NK-92 (cell line): ENCODE measurements around the gene RTN3.
"Not testable (repeated sequence)": the region's sequence is repeated elsewhere in the genome, so short reads cannot be mapped to it uniquely, and the experiment has no call there.

Experiments used
- DNase-seq: peaks from one replicate; lab custom pipeline; 2025; ENCODE audit not compliant: unreplicated experiment; lab: John Stamatoyannopoulos, UW

Gene RTN3, protein sequence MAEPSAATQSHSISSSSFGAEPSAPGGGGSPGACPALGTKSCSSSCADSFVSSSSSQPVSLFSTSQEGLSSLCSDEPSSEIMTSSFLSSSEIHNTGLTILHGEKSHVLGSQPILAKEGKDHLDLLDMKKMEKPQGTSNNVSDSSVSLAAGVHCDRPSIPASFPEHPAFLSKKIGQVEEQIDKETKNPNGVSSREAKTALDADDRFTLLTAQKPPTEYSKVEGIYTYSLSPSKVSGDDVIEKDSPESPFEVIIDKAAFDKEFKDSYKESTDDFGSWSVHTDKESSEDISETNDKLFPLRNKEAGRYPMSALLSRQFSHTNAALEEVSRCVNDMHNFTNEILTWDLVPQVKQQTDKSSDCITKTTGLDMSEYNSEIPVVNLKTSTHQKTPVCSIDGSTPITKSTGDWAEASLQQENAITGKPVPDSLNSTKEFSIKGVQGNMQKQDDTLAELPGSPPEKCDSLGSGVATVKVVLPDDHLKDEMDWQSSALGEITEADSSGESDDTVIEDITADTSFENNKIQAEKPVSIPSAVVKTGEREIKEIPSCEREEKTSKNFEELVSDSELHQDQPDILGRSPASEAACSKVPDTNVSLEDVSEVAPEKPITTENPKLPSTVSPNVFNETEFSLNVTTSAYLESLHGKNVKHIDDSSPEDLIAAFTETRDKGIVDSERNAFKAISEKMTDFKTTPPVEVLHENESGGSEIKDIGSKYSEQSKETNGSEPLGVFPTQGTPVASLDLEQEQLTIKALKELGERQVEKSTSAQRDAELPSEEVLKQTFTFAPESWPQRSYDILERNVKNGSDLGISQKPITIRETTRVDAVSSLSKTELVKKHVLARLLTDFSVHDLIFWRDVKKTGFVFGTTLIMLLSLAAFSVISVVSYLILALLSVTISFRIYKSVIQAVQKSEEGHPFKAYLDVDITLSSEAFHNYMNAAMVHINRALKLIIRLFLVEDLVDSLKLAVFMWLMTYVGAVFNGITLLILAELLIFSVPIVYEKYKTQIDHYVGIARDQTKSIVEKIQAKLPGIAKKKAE

DNA sequence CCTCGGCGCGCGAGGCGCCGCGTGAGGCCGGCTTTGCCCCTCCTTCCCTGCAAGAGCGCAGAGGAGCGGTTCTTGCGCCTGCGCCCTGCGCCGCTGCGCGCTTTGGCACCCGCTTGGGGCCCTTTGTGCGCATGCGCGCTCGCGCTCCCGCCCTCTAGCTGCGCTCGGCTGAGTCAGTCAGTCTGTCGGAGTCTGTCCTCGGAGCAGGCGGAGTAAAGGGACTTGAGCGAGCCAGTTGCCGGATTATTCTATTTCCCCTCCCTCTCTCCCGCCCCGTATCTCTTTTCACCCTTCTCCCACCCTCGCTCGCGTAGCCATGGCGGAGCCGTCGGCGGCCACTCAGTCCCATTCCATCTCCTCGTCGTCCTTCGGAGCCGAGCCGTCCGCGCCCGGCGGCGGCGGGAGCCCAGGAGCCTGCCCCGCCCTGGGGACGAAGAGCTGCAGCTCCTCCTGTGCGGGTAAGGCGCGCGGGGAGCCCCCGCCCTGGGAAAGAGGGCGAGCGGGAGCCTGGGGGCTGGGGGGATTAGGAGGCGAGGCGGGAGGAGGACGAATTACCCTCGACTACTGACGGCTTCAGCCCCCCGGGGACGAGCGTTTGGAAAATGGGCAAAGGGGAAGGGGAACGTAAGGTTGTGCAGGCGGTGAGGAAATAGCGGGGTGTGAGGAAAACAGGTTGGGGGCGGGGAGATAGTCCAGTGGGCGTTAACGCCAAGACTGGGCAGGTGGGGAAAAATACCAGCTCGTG lies at the start of gene RTN3:
TSS of gene RTN3 (plus strand) at position 180 of the 745 bp plus-strand sequence. CDS start at position 317, 137 bp downstream.
- peak; percentile 92 for DNase-seq

DNA sequence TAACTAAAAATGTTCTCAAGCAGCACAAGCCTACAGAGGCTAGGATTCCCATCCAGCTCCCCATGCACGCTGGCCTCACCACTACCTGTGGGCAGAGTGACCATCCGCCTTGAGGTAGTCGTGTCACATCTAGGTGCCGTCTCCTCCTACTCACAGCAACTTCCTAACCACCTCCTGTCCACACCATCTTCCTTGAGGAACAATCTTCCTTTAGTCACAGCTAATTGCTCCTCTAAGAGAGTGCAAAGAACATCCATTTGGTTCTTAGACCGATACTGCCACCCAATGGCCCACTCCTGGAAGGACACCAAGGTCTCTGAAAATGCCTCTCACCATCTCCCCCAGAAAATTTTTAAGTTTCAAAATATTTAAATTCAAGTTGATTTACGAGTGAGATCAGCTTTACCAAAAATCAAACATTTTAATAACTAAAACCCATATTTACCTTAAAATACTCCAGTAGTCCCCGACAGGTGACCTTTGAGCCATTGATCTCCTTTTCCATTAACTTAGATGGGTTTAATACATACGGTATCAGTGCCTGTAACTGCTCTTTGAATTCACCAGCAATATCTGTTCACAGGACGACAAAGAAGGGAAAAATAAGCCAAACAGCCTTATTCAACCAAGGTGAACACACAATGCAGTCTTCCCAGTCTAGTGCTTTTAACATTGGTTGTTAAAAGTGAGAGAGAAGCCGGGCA lies 45.4 kb upstream of the RTN3 start:
- no peak for DNase-seq

- not testable (repeated sequence) for DNase-seq
These were observed 42.9 kb upstream of the RTN3 start for GRCh38 chr11:63638436-63638835.

DNA sequence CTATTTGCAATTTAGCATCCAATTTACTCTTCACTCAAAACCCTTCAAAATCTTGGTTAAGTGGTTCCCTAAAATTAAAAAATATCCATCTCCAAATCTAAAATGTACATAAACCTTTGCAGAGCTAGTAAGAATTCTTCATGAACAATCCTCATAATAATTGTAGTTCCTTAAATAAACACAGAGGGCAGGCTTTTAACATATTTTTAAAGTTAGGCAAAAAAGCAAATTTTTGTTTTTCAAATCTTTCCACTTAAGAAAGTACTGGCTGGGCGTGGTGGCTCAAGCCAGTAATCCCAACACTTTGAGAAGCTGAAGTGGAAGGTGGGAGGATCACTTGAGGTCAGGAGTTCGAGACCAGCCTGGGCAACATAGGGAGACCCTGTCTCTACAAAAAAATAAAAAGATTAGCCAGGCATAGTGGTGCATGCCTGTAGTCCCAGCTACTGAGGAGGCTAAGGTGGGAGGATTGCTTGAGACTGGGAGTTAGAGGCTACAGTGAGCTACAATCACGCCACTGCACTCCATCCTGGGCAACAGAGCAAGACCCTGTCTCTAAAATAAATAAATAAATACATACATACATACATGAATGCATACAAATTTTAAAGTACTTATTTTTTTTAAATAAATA lies 42.0 kb upstream of the RTN3 start:
- DNase-seq = no peak

GRCh38 chr11:63641727-63642126 lies 39.6 kb upstream of the RTN3 start:
- no peak for DNase-seq

GRCh38 chr11:63643205-63643604 lies 38.1 kb upstream of the RTN3 start:
- no peak for DNase-seq

DNA sequence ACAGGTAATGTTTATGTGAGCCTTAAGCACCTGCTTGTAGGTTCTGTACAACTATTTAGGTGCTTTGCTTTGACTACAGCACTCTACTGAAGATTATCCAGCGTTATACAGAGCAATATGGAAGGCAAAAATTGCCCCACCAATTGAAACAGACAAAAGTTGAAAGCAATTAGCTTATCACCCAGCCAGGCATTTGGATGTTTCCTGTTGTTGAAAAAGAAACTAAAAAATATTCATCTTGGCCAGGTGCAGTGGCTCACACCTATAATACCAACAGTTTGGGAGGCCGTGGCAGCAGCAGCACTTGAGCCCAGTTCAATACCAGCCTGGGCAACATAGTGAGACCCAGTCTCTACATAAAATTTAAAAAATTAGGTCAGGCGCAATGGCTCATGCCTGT lies 28.6 kb upstream of the RTN3 start:
- DNase-seq = no peak

GRCh38 chr11:63660972-63661371 lies 20.3 kb upstream of the RTN3 start:
- no peak for DNase-seq

GRCh38 chr11:63663809-63664208 lies 17.5 kb upstream of the RTN3 start:
- no peak for DNase-seq

- DNase-seq = no peak
These were observed 14.4 kb upstream of the RTN3 start for GRCh38 chr11:63666874-63667273.

GRCh38 chr11:63667995-63668795 lies 13.1 kb upstream of the RTN3 start:
- no peak for DNase-seq

- no peak for DNase-seq
These were observed 11.2 kb upstream of the RTN3 start for GRCh38 chr11:63670096-63670432.

- DNase-seq = no peak
These were observed 10.6 kb upstream of the RTN3 start for GRCh38 chr11:63670433-63671321.

DNA sequence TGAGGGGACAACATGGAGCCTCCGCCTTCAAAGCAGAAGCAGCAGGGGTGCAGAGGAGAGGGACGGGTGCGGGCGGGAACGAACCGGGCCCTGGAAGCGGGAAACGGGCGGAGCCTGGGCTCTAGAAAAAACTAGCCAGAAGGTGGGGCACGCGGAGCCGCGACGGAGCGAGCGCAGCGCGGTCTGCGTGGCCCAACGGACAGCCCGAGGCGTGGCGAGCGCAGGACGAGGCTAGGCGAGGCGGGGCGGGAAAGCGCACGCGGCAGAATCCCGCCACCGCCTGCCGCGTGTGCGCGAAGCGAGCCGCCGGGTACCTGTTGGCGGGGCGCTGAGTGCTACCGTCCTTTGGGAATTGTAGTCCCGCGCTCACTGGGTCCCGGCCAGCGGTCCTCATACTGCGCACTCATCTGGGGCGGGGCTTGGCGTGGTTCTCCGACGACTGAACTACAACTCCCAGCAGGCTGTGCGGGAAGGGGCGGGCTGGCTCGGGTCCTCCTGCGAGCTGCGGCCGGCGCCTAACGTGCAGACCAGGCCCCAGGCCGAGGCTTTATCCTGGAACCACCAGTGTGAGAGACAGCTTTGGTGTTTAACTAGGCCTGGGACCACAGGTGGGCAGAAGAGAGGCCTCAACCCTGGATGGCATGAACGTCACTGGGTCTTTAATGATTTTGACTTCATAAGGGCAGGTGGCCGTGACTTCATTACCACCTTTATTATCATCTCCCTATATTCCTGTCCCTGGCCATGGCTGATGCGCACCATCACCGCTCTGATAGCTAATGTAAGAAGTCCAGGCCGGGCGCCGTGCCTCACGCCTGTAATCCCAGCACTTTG lies 9.8 kb upstream of the RTN3 start, which contains the start of gene ATL3:
TSS of gene ATL3 (minus strand) at position 55 of the 834 bp plus-strand sequence. CDS start at position 14, 41 bp downstream.
- DNase-seq = peak; percentile 57

GRCh38 chr11:63672156-63672463 lies 9.2 kb upstream of the RTN3 start:
- no peak for DNase-seq

DNA sequence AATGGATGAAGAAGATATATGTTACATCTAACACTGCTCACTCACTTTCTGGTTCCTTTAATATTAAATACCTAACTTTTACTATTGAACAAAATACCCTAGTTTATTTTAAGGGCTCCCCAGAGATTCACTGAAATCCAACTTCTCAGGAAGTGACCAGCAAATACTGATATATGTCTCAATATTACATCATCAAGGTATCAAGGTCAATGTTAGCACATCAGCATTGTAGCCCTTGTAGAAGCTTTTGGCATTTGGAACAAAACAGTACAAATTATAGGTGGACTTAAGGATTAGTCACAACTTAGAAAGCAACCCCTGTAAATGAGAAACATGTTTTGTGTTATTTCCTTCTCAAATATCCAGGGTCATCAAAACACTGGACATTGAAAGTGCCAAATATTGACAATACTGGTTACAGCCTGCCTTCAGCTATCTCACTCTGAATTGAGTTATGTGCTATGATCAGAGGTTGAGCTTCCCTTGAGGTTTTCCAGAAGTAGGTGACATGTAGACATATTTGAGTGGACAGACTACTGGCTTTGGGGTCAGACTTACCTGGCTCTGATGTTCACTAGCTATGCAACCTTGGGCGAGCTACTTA lies 8.3 kb upstream of the RTN3 start:
- no peak for DNase-seq

GRCh38 chr11:63673579-63673978 lies 7.7 kb upstream of the RTN3 start:
- DNase-seq = no peak
